Motor neuron (in vitro differentiated cells): ENCODE measurements around the gene PRKCE. TPM values are rescaled to one million over a fixed set of nuclear protein-coding genes. Genes with fewer than 3 reads are reported as not detected.

Experiments used
- ATAC-seq, 8 experiments: fragments of 200-7000 bp; cut with Tn5 transposase; replicated peaks in 6 of 8; 2 replicates each; pipeline ENCODE4 v1.8.0; 2021; ENCODE audit warnings: mild to moderate bottlenecking in 8 of 8, moderate library complexity in 8 of 8
- H3K27ac ChIP-seq, 2 donors: fragments of 250-450 bp; sonication (Bioruptor Pico); 2 replicates each; pipeline ENCODE4 v1.9.0; 2021; ENCODE audit warnings: antibody characterized with exemption in 2 of 2, mild to moderate bottlenecking in 2 of 2, moderate library complexity in 1 of 2
- H3K4me1 ChIP-seq, 2 donors: fragments of 250-450 bp; sonication (Bioruptor Pico); replicated peaks in 1 of 2; 2 replicates each; pipeline ENCODE4 v1.6.1; 2021; ENCODE audit warnings: antibody characterized with exemption in 2 of 2, mild to moderate bottlenecking in 2 of 2, moderate library complexity in 1 of 2
- H3K4me3 ChIP-seq, 5 donors: fragments of 250-450 bp; sonication (Bioruptor Pico); 2 replicates each; pipeline ENCODE4 v1.9.0; 2021; ENCODE audit warnings: antibody characterized with exemption in 5 of 5, mild to moderate bottlenecking in 5 of 5, moderate library complexity in 4 of 5
- WGBS, 10 experiments: fragments of 450-650 bp; shearing (Covaris generic); methylation state at CpG; one replicate each; pipeline ENCODE4 v1.0.0; 2022; 5-methylcytosine and 5-hydroxymethylcytosine counted together
- in situ Hi-C, 9 experiments: fragments of 400-800 bp; cut with MboI; loops; one replicate each; pipeline ENCODE4 v1.15.0; 2021; ENCODE audit warnings: low sequenced_read_pairs in 9 of 9, low pct_unique_long_range_greater_than_20kb in 2 of 9; ENCODE audit not compliant: unreplicated experiment in 9 of 9
- total RNA-seq, 8 experiments: library from RNA; unstranded; fragments of 300-600 nt; gene quantifications; 2 replicates each; pipeline versions ENCODE4 v1.2.3 to v1.2.4, GENCODE V29; 2022

Gene PRKCE
- total RNA-seq, 8 experiments from 2014 or later = 7.3 to 23.0 (median 14.7) TPM

GRCh38 chr2:45788401-45788800 lies 136.9 kb downstream of the PRKCE start:
- in situ Hi-C loops = loop anchor here in 1 of 9 experiments (25.0 kb wide), 1 partner anchor 151 kb away; no protein-coding TSS in a partner anchor
- ATAC-seq = no peak
- no peak overlapping the region for H3K27ac ChIP-seq
- H3K4me3 ChIP-seq = no peak overlapping the region
- peaks cover 28 to 35% of the 10 kb centered on the region in 2 donors for H3K4me1 ChIP-seq
- WGBS, 10 experiments = 60 to 100% (median 94%) methylated on average over 1 to 3 of the region's 3 CpGs; no CpG with 5 or more reads in 3 of the 10 experiments

- ATAC-seq = no peak
- Histone ChIP-seq H3K4me1 (peaks cover 34 to 42% of the 10 kb centered on the region in 2 donors), H3K27ac (no peak overlapping the region), H3K4me3 (no peak overlapping the region)
- in situ Hi-C loops = loop anchor here in 1 of 9 experiments (25.0 kb wide), 1 partner anchor 152 kb away; no protein-coding TSS in a partner anchor
Observed at GRCh38 chr2:45789317-45789716, 137.8 kb downstream of the PRKCE start.

- in situ Hi-C loops = loop anchor here in 1 of 9 experiments (25.0 kb wide), 1 partner anchor 153 kb away; no protein-coding TSS in a partner anchor
- WGBS, 10 experiments = 29 to 74% (median 59%) methylated on average over 2 to 8 of the region's 10 CpGs
- ATAC-seq = peak in 4 of 8 experiments; percentile 13 to 80 (median 42)
- H3K4me1 ChIP-seq = peaks cover 42 to 50% of the 10 kb centered on the region in 2 donors
- H3K27ac ChIP-seq = peak overlapping the region in 1 of 2 donors; percentile 10
- H3K4me3 ChIP-seq = no peak overlapping the region
Observed at GRCh38 chr2:45789961-45790723, 138.7 kb downstream of the PRKCE start.

GRCh38 chr2:45793305-45793962 lies 142.0 kb downstream of the PRKCE start:
- in situ Hi-C loops = loop anchor here in 1 of 9 experiments (25.0 kb wide), 1 partner anchor 156 kb away; no protein-coding TSS in a partner anchor
- no peak overlapping the region for H3K4me3 ChIP-seq
- H3K4me1 ChIP-seq = peaks cover 52 to 55% of the 10 kb centered on the region in 2 donors
- peak in 5 of 8 experiments; percentile 52 to 67 (median 57) for ATAC-seq
- WGBS, 10 experiments = 75 to 100% (median 85%) methylated on average over 1 to 6 of the region's 7 CpGs; no CpG with 5 or more reads in 1 of the 10 experiments
- H3K27ac ChIP-seq = peak overlapping the region; percentile 64 to 69

- Histone ChIP-seq H3K4me1 (peaks cover 52 to 55% of the 10 kb centered on the region in 2 donors), H3K4me3 (peak overlapping the region in 2 of 5 donors; percentile 2 to 8), H3K27ac (peak overlapping the region; percentile 66 to 70)
- in situ Hi-C loops = loop anchor here in 1 of 9 experiments (25.0 kb wide), 1 partner anchor 157 kb away; no protein-coding TSS in a partner anchor
- ATAC-seq = peak; percentile 76 to 97 (median 92)
- 0 to 63% (median 38%) methylated on average over 1 to 14 of the region's 15 CpGs; no CpG with 5 or more reads in 4 of the 10 experiments for WGBS, 10 experiments
Observed at GRCh38 chr2:45794134-45794617, 142.7 kb downstream of the PRKCE start.

- no peak for ATAC-seq
- in situ Hi-C loops = loop anchor here in 1 of 9 experiments (25.0 kb wide), 1 partner anchor 159 kb away; no protein-coding TSS in a partner anchor
- H3K4me3 ChIP-seq = no peak overlapping the region
- WGBS, 10 experiments = 17 to 95% (median 59%) methylated on average over 1 to 4 of the region's 4 CpGs; no CpG with 5 or more reads in 4 of the 10 experiments
- H3K4me1 ChIP-seq = peaks cover 34 to 46% of the 10 kb centered on the region in 2 donors
- no peak overlapping the region for H3K27ac ChIP-seq
Observed at GRCh38 chr2:45796500-45796899, 145.0 kb downstream of the PRKCE start.

- H3K4me1 ChIP-seq = peaks cover 29 to 42% of the 10 kb centered on the region in 2 donors
- no peak overlapping the region for H3K4me3 ChIP-seq
- 40 to 99% (median 86%) methylated on average over 1 to 11 of the region's 13 CpGs; no CpG with 5 or more reads in 1 of the 10 experiments for WGBS, 10 experiments
- in situ Hi-C loops = loop anchor here in 1 of 9 experiments (25.0 kb wide), 1 partner anchor 160 kb away; no protein-coding TSS in a partner anchor
- H3K27ac ChIP-seq = no peak overlapping the region
- ATAC-seq = no peak
Observed at GRCh38 chr2:45797451-45798230, 146.2 kb downstream of the PRKCE start.

GRCh38 chr2:45799679-45800381 lies 148.4 kb downstream of the PRKCE start:
- ATAC-seq = no peak
- H3K4me3 ChIP-seq = no peak overlapping the region
- H3K27ac ChIP-seq = no peak overlapping the region
- WGBS, 10 experiments = 60 to 100% (median 100%) methylated on average over 1 to 4 of the region's 5 CpGs; no CpG with 5 or more reads in 1 of the 10 experiments
- H3K4me1 ChIP-seq = peaks cover 21 to 24% of the 10 kb centered on the region in 2 donors
- in situ Hi-C loops = loop anchor here in 1 of 9 experiments (25.0 kb wide), 1 partner anchor 163 kb away; no protein-coding TSS in a partner anchor

- Histone ChIP-seq H3K27ac (no peak overlapping the region), H3K4me1 (peaks cover 20 to 23% of the 10 kb centered on the region in 2 donors), H3K4me3 (no peak overlapping the region)
- in situ Hi-C loops = no loop called here
- peak in 4 of 8 experiments; percentile 34 to 47 (median 40) for ATAC-seq
- 51 to 95% (median 78%) methylated on average over 1 to 8 of the region's 8 CpGs for WGBS, 10 experiments
Observed at GRCh38 chr2:45802499-45803138, 151.1 kb downstream of the PRKCE start.

GRCh38 chr2:45804987-45805755 lies 153.7 kb downstream of the PRKCE start:
- in situ Hi-C loops = no loop called here
- no peak for ATAC-seq
- WGBS, 10 experiments = 43 to 100% (median 96%) methylated on average over 1 to 4 of the region's 6 CpGs; no CpG with 5 or more reads in 1 of the 10 experiments
- Histone ChIP-seq H3K4me1 (peaks cover 20 to 26% of the 10 kb centered on the region in 2 donors), H3K27ac (no peak overlapping the region), H3K4me3 (no peak overlapping the region)
